HL-60/S4 treated with phorbol 12-myristate 13-acetate at 8.2 ng/mL for 4 days and 3 days (cell line): ENCODE results near the gene AP2A1.

Experiments
- in situ Hi-C: fragments of 300-500 bp; cut with MboI; formaldehyde crosslinking; loops from 2 replicates; pipeline ENCODE4 v1.15.0; 2022; ENCODE audit warnings: low sequenced_read_pairs

Gene AP2A1

GRCh38 chr19:49791776-49792445 lies 25.1 kb downstream of the AP2A1 start:
- in situ Hi-C loops = no loop called here

- in situ Hi-C loops = no loop called here
Observed at GRCh38 chr19:49792829-49793560, 26.2 kb downstream of the AP2A1 start.

- in situ Hi-C loops = no loop called here
Observed at GRCh38 chr19:49793561-49793840, 26.7 kb downstream of the AP2A1 start.

- in situ Hi-C loops = no loop called here
Observed at GRCh38 chr19:49795615-49796014, 28.8 kb downstream of the AP2A1 start.

DNA sequence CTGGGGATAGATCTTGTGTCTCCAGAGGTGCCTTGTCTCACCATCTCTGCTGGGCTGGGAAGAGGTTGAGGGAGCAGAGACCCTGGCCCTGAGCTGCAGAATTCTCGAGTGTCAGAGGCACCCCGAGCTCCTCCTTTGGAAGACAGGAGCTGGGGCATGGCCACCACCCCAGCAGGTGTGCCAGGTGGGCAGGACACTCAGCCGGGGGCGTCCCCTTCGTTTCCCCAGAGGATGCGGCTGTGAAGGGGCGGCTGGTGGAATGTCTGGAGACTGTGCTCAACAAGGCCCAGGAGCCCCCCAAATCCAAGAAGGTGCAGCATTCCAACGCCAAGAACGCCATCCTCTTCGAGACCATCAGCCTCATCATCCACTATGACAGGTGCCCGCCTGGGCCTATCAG lies 31.8 kb downstream of the AP2A1 start:
- in situ Hi-C loops = no loop called here

DNA sequence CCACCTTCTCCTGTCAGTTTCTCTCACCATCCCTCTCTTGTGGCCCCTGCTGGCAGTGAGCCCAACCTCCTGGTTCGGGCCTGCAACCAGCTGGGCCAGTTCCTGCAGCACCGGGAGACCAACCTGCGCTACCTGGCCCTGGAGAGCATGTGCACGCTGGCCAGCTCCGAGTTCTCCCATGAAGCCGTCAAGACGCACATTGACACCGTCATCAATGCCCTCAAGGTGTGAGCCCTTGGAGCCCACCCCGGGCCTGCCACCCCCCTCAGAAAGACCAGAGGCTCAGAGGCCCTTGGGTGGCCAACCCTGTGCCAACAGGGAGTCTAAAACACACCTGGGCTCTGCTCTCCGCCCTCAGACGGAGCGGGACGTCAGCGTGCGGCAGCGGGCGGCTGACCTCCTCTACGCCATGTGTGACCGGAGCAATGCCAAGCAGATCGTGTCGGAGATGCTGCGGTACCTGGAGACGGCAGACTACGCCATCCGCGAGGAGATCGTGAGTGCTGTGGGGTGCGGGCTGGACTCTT lies 32.5 kb downstream of the AP2A1 start:
- in situ Hi-C loops = no loop called here

- in situ Hi-C loops = no loop called here
Observed at GRCh38 chr19:49799798-49800376, 33.1 kb downstream of the AP2A1 start.

- in situ Hi-C loops = no loop called here
Observed at GRCh38 chr19:49800771-49801170, 34.0 kb downstream of the AP2A1 start.

DNA sequence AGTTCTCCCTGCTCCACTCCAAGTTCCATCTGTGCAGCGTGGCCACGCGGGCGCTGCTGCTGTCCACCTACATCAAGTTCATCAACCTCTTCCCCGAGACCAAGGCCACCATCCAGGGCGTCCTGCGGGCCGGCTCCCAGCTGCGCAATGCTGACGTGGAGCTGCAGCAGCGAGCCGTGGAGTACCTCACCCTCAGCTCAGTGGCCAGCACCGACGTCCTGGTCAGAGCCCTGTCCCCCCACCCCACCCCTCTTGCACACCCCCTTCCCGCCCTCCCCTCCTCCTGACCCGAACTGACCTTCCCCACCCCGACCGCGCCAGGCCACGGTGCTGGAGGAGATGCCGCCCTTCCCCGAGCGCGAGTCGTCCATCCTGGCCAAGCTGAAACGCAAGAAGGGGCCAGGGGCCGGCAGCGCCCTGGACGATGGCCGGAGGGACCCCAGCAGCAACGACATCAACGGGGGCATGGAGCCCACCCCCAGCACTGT lies 34.6 kb downstream of the AP2A1 start:
- in situ Hi-C loops = no loop called here

- in situ Hi-C loops = no loop called here
Observed at GRCh38 chr19:49801966-49802661, 35.3 kb downstream of the AP2A1 start.

- in situ Hi-C loops = no loop called here
Observed at GRCh38 chr19:49802836-49803528, 36.2 kb downstream of the AP2A1 start.

GRCh38 chr19:49803529-49803856 lies 36.7 kb downstream of the AP2A1 start:
- in situ Hi-C loops = no loop called here

DNA sequence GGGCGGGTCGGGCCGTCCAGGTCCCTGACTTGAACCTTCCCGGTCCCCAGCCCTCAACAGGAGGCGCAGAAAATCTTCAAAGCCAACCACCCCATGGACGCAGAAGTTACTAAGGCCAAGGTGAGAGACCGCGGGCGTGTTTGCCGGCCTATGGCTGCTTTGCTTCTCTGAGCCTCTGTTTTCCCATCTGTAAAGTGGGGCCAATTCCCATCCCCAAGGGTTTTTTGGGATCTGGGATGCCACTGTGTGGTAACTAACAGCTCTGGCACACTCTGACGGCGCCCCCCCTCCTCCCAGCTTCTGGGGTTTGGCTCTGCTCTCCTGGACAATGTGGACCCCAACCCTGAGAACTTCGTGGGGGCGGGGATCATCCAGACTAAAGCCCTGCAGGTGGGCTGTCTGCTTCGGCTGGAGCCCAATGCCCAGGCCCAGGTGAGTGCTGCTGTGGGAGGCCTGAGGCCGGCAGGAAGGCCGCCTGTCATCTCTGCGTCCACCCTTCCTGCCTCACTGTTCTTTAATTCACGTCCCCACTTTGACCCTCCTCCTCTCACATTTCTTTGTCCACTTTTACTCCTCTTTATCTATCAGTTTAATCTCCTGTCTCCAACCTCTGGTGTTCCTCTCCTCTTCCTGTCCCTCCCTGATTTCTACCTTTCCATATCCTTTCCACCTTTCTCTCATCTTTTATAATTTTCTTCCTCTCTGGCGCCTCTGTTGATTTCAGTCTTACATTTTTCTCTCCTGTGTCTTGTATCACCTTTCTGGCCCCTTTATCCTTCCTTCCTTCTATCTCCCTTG lies 39.2 kb downstream of the AP2A1 start:
- in situ Hi-C loops = no loop called here

DNA sequence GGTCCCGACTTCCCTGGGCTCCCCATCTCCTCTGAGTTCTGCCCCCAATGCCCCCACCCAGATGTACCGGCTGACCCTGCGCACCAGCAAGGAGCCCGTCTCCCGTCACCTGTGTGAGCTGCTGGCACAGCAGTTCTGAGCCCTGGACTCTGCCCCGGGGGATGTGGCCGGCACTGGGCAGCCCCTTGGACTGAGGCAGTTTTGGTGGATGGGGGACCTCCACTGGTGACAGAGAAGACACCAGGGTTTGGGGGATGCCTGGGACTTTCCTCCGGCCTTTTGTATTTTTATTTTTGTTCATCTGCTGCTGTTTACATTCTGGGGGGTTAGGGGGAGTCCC lies 39.8 kb downstream of the AP2A1 start:
- in situ Hi-C loops = no loop called here

DNA sequence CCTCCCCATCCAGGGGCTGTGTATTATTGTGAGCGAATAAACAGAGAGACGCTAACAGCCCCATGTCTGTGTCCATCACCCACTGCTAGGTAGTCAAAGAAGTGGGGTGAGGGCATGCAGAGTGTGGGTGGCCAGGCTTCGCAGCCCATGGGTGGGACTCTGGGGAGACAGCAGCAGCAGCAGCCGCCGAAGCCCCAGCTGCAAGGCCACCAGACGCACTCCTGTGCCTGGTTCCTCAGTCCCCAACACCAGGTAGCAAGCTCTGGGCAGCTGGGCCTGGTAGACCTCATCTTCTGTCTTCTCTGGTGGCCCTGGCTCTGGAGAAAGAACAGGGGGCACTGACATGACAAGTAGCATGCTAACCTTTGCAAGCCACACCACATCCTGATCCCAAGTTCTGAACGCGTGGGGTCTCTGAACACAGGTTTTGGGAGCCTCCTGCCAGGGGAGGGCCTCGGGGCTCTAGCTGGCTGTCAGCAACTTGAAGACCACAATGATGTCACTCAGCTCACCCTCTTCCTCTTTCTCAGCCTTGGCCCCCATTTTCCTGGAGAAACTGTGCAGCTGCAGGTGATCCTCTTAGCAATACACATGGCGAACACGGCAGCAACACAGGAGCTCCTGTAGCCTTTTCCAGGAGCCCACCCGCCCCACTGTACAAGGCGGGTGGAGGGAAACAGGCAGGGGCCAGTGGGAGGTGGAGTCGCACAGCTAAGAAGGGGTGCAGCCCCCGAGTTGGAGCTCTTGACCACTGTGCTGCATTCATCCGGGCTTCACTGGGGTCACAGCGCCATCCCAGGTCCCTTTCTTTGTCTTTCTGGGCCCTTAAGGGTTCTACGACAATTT lies 40.5 kb downstream of the AP2A1 start:
- in situ Hi-C loops = no loop called here

DNA sequence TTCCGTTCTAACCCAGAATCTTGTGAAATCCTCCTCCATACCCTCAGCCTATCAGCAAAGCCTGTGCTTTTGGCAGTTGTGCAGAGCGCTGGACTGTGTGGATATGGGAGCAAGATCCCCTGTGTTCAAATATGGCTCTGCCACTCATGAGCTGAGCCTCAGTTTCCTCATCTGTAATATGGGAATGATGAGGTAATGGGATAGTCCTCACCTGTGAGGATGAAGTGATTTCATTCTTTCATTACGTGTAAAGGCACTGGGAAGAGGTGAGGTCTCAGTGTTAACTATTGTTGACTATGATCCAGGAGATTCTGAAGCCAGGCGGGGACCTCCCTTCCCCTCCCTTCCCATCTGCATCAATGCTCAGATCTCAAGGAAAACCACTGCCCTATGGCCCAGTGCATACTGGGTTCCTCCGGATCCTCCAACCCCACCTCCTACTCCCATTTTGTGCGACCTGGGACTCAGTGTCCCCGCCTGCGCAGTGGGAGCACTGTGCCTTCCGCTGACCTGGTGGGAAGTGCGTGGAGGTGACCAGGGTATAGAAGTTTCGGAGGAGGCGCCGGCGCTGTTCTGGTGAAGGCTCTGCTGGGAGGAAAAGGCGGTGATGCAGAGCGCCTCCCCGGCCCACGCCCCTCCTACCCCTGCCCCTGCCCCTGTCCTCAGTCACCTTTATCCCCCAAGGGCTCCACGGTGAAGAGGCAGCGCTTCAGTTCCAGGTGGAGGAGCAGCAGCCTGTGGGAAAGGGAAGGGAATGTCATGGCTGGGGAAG lies 41.3 kb downstream of the AP2A1 start:
- in situ Hi-C loops = no loop called here

DNA sequence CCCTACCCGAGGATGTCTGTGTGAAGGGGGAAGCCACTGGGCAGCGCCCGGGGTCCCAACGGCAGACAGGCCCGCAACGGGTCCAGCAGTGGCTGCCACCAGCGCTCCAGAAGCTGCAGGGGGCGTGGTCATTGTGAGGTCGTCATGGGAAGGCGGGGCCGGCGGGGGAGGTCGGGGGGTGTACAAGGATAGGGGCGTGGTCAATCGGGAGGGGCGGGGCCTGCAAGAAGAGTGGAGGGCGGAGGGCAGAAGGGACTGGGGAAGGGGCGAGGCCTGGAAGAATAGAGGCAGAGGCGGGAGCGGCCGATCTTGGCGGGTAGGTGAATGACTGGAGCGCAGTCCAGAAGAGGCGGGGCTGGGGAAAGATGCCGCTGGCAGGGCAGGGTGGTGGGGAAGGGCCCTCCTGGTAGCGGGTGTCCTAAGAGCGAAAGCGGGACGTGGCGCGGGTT lies 41.9 kb downstream of the AP2A1 start:
- in situ Hi-C loops = no loop called here

DNA sequence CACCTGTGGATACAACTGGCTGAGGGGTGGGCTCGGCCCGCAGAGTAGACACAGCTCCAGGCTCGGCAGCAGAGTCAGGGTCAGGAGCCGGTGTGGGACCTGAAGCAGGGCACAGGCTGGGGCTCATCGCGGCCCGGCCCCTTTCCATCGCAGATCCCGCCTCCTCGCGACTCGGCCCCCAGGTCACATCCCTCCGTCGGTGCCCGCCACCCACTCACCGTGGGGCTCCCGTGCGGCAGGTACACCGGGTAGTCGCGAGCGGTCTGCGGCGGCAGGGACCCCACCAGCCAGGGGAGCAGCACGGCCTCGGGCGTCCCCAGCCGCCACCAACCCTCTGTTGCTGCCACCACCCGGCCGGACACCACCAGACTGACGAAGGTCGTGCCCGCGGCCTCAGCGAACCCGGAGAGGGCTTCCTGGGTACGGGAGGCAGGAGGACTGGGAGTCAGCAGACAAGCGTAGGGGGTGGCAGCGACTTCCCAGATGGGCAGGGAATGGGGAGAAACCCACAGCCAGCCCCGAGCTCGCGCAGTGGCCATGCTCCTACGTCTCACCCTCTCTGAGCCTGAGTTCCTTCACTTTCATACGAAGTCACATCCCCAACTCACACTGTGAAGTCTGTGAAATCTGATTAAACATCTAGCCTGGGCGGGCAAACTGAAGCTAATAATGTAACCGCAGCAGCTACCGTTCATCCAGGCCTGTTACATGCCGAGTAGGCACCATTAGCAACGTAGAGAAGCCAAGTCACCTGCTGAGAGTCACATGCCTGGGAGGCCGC lies 42.5 kb downstream of the AP2A1 start:
- in situ Hi-C loops = no loop called here
